Measurements from ENCODE around the gene ANO6. TPM values are rescaled to one million over a fixed set of nuclear protein-coding genes. Genes with fewer than 3 reads are reported as not detected.

The ANO6 gene
- total RNA-seq, 2 experiments from 2014 or later = 13.1 to 13.6 TPM

DNA sequence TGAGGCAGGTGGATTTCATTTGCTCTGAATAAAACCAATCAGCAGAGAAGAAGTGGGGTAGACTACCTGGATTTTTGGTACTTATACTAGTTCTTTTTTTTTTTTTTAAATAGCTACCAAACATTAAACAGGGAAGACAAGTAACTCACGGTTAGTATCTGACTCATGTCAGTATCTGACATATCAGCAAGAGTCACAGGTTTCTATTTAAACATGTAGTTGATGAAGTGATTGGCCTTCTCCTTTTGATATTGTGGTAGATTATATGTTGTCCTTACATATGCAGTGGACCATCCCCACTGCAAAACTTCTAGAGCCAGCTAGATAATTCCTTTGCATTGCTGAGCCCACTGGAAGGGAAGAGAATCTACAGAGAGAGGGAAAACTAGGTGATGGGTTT is 208.0 kb downstream of the ANO6 start:
- intact Hi-C loops (cut with micrococcal nuclease) = no loop called here
- Mint-ChIP-seq H3K27me3 (no peaks in the 10 kb centered on the region), H3K27ac (no peak overlapping the region), H3K4me1 (ENCODE audit: low read depth) (peaks cover 1% of the 10 kb centered on the region), H3K9me3 (no peaks in the 10 kb centered on the region), H3K36me3 (ENCODE audit: low read depth) (peaks cover 26% of the 10 kb centered on the region), H3K4me3 (no peak overlapping the region)
- ChIA-PET POLR2A (no interaction called here), CTCF (no interaction called here)
- TF ChIP-seq, protein P1, sequence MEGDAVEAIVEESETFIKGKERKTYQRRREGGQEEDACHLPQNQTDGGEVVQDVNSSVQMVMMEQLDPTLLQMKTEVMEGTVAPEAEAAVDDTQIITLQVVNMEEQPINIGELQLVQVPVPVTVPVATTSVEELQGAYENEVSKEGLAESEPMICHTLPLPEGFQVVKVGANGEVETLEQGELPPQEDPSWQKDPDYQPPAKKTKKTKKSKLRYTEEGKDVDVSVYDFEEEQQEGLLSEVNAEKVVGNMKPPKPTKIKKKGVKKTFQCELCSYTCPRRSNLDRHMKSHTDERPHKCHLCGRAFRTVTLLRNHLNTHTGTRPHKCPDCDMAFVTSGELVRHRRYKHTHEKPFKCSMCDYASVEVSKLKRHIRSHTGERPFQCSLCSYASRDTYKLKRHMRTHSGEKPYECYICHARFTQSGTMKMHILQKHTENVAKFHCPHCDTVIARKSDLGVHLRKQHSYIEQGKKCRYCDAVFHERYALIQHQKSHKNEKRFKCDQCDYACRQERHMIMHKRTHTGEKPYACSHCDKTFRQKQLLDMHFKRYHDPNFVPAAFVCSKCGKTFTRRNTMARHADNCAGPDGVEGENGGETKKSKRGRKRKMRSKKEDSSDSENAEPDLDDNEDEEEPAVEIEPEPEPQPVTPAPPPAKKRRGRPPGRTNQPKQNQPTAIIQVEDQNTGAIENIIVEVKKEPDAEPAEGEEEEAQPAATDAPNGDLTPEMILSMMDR (IDR thresholded peaks at IDR 0.05) = no peak
- DNase-seq (no peak), ATAC-seq (no peak)

DNA sequence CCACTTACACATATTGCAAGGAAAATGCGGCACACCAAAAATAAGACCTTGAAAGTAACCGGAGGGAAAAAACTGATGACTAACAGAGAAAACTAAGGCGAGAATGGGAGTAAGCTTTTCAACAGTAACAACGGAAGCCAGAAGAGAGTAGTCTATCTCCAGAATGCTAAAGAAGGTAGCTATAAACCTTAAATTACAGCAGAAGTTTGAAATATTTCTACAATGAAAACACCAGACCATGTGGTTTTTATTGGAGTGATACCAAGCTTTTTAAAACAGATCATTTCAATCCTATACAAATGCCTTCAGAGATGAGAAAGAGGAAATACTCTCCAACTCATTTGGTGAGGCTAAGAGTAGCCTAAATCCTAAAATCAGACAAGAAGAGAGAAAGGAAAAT is 209.5 kb downstream of the ANO6 start:
- ATAC-seq (no peak), DNase-seq (no peak)
- Mint-ChIP-seq H3K27ac (no peak overlapping the region), H3K36me3 (ENCODE audit: low read depth) (peaks cover 30% of the 10 kb centered on the region), H3K4me1 (ENCODE audit: low read depth) (peaks cover 2% of the 10 kb centered on the region), H3K27me3 (no peaks in the 10 kb centered on the region), H3K4me3 (no peak overlapping the region), H3K9me3 (no peaks in the 10 kb centered on the region)
- ChIA-PET CTCF (no interaction called here), POLR2A (no interaction called here)
- intact Hi-C loops (cut with micrococcal nuclease) = no loop called here
- TF ChIP-seq, protein P1 (IDR thresholded peaks at IDR 0.05) = no peak

DNA sequence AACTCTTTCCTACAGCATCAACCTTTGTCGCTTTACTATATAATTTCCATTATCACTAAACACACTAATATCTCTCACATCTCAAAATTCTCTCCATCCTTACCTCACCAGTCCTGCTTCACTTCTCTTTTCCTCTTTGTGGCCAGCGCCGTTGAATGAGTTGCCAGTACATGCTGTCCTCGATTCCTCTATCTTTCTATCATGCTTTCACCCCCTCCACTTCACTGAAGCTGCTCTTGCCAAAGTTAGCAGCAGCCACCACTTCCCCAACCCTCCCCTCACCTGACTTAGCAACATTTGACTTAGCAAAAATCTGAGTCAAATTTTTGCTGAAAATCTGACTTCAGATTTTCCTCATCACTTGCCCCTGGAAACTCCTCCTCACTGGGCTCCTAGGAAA is 210.4 kb downstream of the ANO6 start:
- DNase-seq (no peak), ATAC-seq (no peak)
- peaks cover 33% of the 10 kb centered on the region for H3K36me3 Mint-ChIP-seq (ENCODE audit: low read depth)
- POLR2A ChIA-PET = no interaction called here
- CTCF ChIA-PET = no interaction called here
- H3K4me3 Mint-ChIP-seq = no peak overlapping the region
- H3K27me3 Mint-ChIP-seq = no peaks in the 10 kb centered on the region
- H3K27ac Mint-ChIP-seq = no peak overlapping the region
- TF ChIP-seq, protein P1 (IDR thresholded peaks at IDR 0.05) = no peak
- peaks cover 2% of the 10 kb centered on the region for H3K4me1 Mint-ChIP-seq (ENCODE audit: low read depth)
- intact Hi-C loops (cut with micrococcal nuclease) = no loop called here
- H3K9me3 Mint-ChIP-seq = no peaks in the 10 kb centered on the region

DNA sequence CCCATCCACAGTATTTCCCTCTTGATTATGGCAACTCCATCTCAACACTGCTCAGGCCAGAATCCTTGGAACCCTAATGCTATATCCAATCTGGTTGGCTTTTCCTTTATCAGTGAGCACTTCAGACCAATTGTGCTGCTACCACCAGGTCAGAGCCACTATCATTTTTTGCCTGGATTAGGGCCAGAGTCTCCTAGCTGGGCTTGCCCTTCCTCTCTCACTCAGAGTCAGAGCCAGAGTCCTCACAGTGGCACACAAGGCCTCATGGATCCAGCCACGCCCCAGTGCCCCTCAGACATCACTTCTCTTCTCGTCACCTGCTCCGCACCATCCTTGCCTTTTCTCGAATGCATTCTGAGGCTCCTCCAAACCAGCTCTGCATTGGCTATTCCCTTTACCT is 211.1 kb downstream of the ANO6 start:
- H3K4me3 Mint-ChIP-seq = no peak overlapping the region
- TF ChIP-seq, protein P1 (IDR thresholded peaks at IDR 0.05) = no peak
- DNase-seq = no peak
- intact Hi-C loops (cut with micrococcal nuclease) = no loop called here
- peaks cover 36% of the 10 kb centered on the region for H3K36me3 Mint-ChIP-seq (ENCODE audit: low read depth)
- no peaks in the 10 kb centered on the region for H3K9me3 Mint-ChIP-seq
- peaks cover 2% of the 10 kb centered on the region for H3K4me1 Mint-ChIP-seq (ENCODE audit: low read depth)
- no peaks in the 10 kb centered on the region for H3K27me3 Mint-ChIP-seq
- ChIA-PET CTCF (no interaction called here), POLR2A (no interaction called here)
- ATAC-seq = no peak
- no peak overlapping the region for H3K27ac Mint-ChIP-seq

DNA sequence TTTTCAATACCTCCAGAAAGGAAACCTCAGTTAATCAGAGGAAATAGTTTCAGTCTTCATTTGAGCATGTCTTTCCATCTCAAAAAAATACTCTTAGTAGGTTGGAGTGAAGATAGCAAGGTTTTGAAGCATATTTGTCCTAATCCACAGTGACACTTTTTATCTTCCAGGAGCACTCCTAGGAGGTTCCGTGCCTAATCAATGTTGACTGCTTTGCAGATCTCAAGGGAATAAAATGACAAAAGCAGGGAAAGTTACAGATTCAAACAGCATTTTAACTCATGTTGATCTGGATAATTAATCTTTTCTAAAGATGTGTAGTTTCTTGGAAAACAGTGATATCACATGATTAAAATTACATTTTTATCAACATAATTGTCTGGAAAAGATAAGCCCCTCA is 213.9 kb downstream of the ANO6 start:
- DNase-seq (no peak), ATAC-seq (no peak)
- CTCF ChIA-PET = no interaction called here
- Mint-ChIP-seq H3K9me3 (no peaks in the 10 kb centered on the region), H3K27ac (no peak overlapping the region), H3K36me3 (ENCODE audit: low read depth) (peaks cover 24% of the 10 kb centered on the region), H3K4me3 (no peak overlapping the region), H3K4me1 (ENCODE audit: low read depth) (peaks cover 2% of the 10 kb centered on the region), H3K27me3 (no peaks in the 10 kb centered on the region)
- POLR2A ChIA-PET = no interaction called here
- intact Hi-C loops (cut with micrococcal nuclease) = no loop called here
- TF ChIP-seq, protein P1 (IDR thresholded peaks at IDR 0.05) = no peak
